ENCODE data around the gene ANKRD35. TPM values are rescaled to one million over a fixed set of nuclear protein-coding genes. Genes with fewer than 3 reads are reported as not detected.

ANKRD35 gene
- total and polyA plus RNA-seq, 2 of the 8 experiments (the other 6 are each of a cell fraction or from before 2014, with no cell fraction given): 1.6 to 3.0 TPM

GRCh38 chr1:145877923-145878486 is 7.7 kb downstream of the ANKRD35 start:
- Histone ChIP-seq H4K8ac (ENCODE audit: extremely low read depth, insufficient read depth, low read length) (no peak overlapping the region), H4K20me1 (replicated peaks in 1 of 2; ENCODE audit: control insufficient read depth in 1 of 2, insufficient read depth in 2 of 2, low read length in 2 of 2) (no peaks in the 10 kb centered on the region), H3K79me1 (ENCODE audit: low read depth, low read length) (no peaks in the 10 kb centered on the region), H3K27ac (ENCODE audit: low read depth, low read length) (no peak overlapping the region), H4K5ac (ENCODE audit: insufficient read length, low read depth, low read length) (no peak overlapping the region), H3K56ac (replicated peaks; ENCODE audit: insufficient read length, low read depth, low read length) (no peak overlapping the region), H3K36me3 (ENCODE audit: control insufficient read depth in 2 of 4, insufficient read depth in 4 of 4, low read length in 3 of 4) (no peaks in the 10 kb centered on the region), H2BK15ac (ENCODE audit: low read length) (peak overlapping the region; percentile 75; the same call in 1 of the 2 replicates), H3K23ac (ENCODE audit: insufficient read length) (no peak overlapping the region), H3K4me1 (replicated peaks in 1 of 4; ENCODE audit: control insufficient read depth in 3 of 4, insufficient read depth in 4 of 4, low read length in 3 of 4) (peaks cover 0 to 10% (median 6%) of the 10 kb centered on the region in 4 experiments; a peak in 5 of 7 replicates), H3K23me2 (ENCODE audit: low read depth, low read length) (no peaks in the 10 kb centered on the region), H3K4me2 (ENCODE audit: insufficient read depth in 1 of 2, low read depth in 2 of 2, low read length in 2 of 2) (no peak overlapping the region), H3K4ac (replicated peaks; ENCODE audit: insufficient read length, low read depth, low read length) (no peak overlapping the region), H3K4me3 (ENCODE audit: extremely low read depth in 1 of 4, insufficient read depth in 2 of 4, low read depth in 3 of 4, low read length in 4 of 4) (no peak overlapping the region), H3K18ac (ENCODE audit: extremely low read depth, low read length) (no peak overlapping the region), H3K9ac (replicated peaks in 1 of 4; ENCODE audit: extremely low read depth in 1 of 4, low read depth in 3 of 4, low read length in 3 of 4) (no peak overlapping the region), H4K91ac (replicated peaks; ENCODE audit: insufficient read length, low read length) (no peak overlapping the region), H2BK120ac (replicated peaks; ENCODE audit: low read depth, low read length) (no peak overlapping the region), H3K79me2 (ENCODE audit: control insufficient read depth in 1 of 2, insufficient read depth in 2 of 2, low read length in 2 of 2) (no peaks in the 10 kb centered on the region), H2AFZ (ENCODE audit: low read length) (no peak overlapping the region), H3K9me3 (ENCODE audit: insufficient read depth in 2 of 2, low read depth in 1 of 2, low read length in 1 of 2) (no peaks in the 10 kb centered on the region), H3K27me3 (replicated peaks in 1 of 4; ENCODE audit: control insufficient read depth in 3 of 4, extremely low read depth in 1 of 4, insufficient read depth in 3 of 4, low read length in 3 of 4) (peaks cover 0 to 9% (median 7%) of the 10 kb centered on the region in 4 experiments; a peak in 6 of 7 replicates), H2AK5ac (ENCODE audit: low read depth, low read length) (no peak overlapping the region), H3K14ac (ENCODE audit: insufficient read length) (no peak overlapping the region), H2BK12ac (ENCODE audit: low read depth, low read length) (no peak overlapping the region), H2BK20ac (ENCODE audit: low read length) (no peak overlapping the region), H2BK5ac (ENCODE audit: low read depth, low read length) (no peak overlapping the region)
- 89% methylated on average over 6 of the region's 7 CpGs; no CpG with 5 or more reads in 1 of the 2 experiments for WGBS, 2 experiments (ENCODE audit: extremely low coverage in 1 of 2, insufficient coverage in 1 of 2, insufficient read length in 1 of 2, insufficient replicate concordance in 2 of 2, low coverage in 1 of 2, low lambda C conversion rate in 2 of 2, missing lambda C conversion rate in 1 of 2)
- POLR2A ChIA-PET (ENCODE audit: partially characterized antibody): interaction anchor here (0.8 to 2.7 kb wide), 3 partner anchors 14 to 49 kb away, joined by 3 to 10 read pairs (median 6); partner anchors contain the start of genes PIAS3 and RBM8A
- TF ChIP-seq ASH2L (IDR thresholded peaks at IDR 0.05; ENCODE audit: low read length) (no peak), PHF8 (conservative IDR thresholded peaks at IDR 0.05; ENCODE audit: low read depth, low read length) (no peak), SIN3A (conservative IDR thresholded peaks at IDR 0.05 in 1 of 2, IDR thresholded peaks at IDR 0.05 in 1 of 2; ENCODE audit: low read depth in 1 of 2, low read length in 2 of 2) (no peak), SIX5 (IDR thresholded peaks at IDR 0.05; ENCODE audit: low read depth, low read length) (no peak), YY1 (IDR thresholded peaks at IDR 0.05; ENCODE audit: low read depth, low read length) (no peak), MAX (IDR thresholded peaks at IDR 0.05) (no peak), CHD1 (IDR thresholded peaks at IDR 0.05; ENCODE audit: low read depth, low read length) (no peak)
- FAIRE-seq: no peak
- DNase-seq (ENCODE audit: low read depth in 1 of 2, low spot score in 2 of 2): no peak
- CTCF ChIA-PET (ENCODE audit: partially characterized antibody): interaction anchor here (4.0 to 6.5 kb wide), 2 partner anchors 14 to 32 kb away, joined by 30 to 62 read pairs; partner anchors contain the start of gene NUDT17

Data from H1 (cell line).